Endodermal cell (in vitro differentiated cells): Measurements from ENCODE around the gene CDC27. TPM values are rescaled to one million over a fixed set of nuclear protein-coding genes. Genes with fewer than 3 reads are reported as not detected.

Experiments used
- DNase-seq: peaks from one replicate; pipeline ENCODE4 v3.0.0-alpha.2; 2017
- H3K27ac ChIP-seq: 2 replicates; pipeline ENCODE4 v1.5.1; 2013; ENCODE audit warnings: mild to moderate bottlenecking, low read depth, low read length, moderate library complexity
- H3K27me3 ChIP-seq: 2 replicates; pipeline ENCODE4 v1.6.1; 2013; ENCODE audit warnings: mild to moderate bottlenecking, low read length, moderate library complexity; ENCODE audit not compliant: insufficient read depth, control insufficient read depth, poor library complexity, severe bottlenecking
- H3K36me3 ChIP-seq: 2 replicates; pipeline ENCODE4 v1.7.0; 2013; ENCODE audit warnings: mild to moderate bottlenecking, low read length, moderate library complexity; ENCODE audit not compliant: control insufficient read depth, insufficient read depth
- H3K4me1 ChIP-seq: one replicate; pipeline ENCODE4 v1.7.0; 2013; ENCODE audit warnings: low read length; ENCODE audit not compliant: control insufficient read depth, insufficient read depth
- H3K4me3 ChIP-seq: 2 replicates; pipeline ENCODE4 v1.5.1; 2013; ENCODE audit warnings: mild to moderate bottlenecking, low read length, moderate library complexity
- H3K9ac ChIP-seq: 2 replicates; pipeline ENCODE4 v1.6.1; 2013; ENCODE audit warnings: mild to moderate bottlenecking, low read length, moderate library complexity; ENCODE audit not compliant: poor library complexity, severe bottlenecking; ENCODE audit errors: extremely low read depth
- H3K9me3 ChIP-seq: 2 replicates; pipeline ENCODE4 v1.6.1; 2013; ENCODE audit warnings: mild to moderate bottlenecking, low read length, moderate library complexity; ENCODE audit not compliant: control insufficient read depth
- H3K27ac Mint-ChIP-seq: 2 replicates; pipeline ENCODE4 v1.8.0; 2020; ENCODE audit warnings: mixed read lengths
- H3K27me3 Mint-ChIP-seq: 2 replicates; pipeline ENCODE4 v1.8.0; 2021; ENCODE audit warnings: mild to moderate bottlenecking, mixed read lengths; ENCODE audit not compliant: insufficient read depth
- H3K36me3 Mint-ChIP-seq: 2 replicates; pipeline ENCODE4 v1.8.0; 2020; ENCODE audit warnings: low read depth, mixed read lengths
- H3K4me1 Mint-ChIP-seq: 2 replicates; pipeline ENCODE4 v1.8.0; 2020; ENCODE audit warnings: mixed read lengths
- H3K4me3 Mint-ChIP-seq: 2 replicates; pipeline ENCODE4 v1.8.0; 2020; ENCODE audit warnings: mild to moderate bottlenecking, moderate library complexity, mixed read lengths
- H3K9me3 Mint-ChIP-seq: 2 replicates; pipeline ENCODE4 v1.8.0; 2020; ENCODE audit warnings: mild to moderate bottlenecking, mixed read lengths
- CTCF ChIP-seq: fragments of 200-600 bp; sonication (generic); conservative IDR thresholded peaks from 2 replicates; pipeline ENCODE4 v1.5.0; 2021; ENCODE audit warnings: antibody characterized with exemption, mild to moderate bottlenecking
- WGBS, 2 experiments: methylation state at CpG; one replicate each; pipeline versions ENCODE4 v1.1.5 to v1.1.7; 2013; ENCODE audit warnings: missing lambda C conversion rate in 2 of 2, mixed read lengths in 1 of 2; ENCODE audit not compliant: insufficient coverage in 1 of 2, insufficient read length in 1 of 2; 5-methylcytosine and 5-hydroxymethylcytosine counted together
- total RNA-seq, 2 donors: library from RNA; stranded (reverse); fragmentation: NEBNext Ultra II Directional in 1 of 2; extraction: Animal tissue kit (Norgen Biotek cat#: 25700) in 1 of 2; gene quantifications; 2 replicates in 1 of 2; 3 replicates in 1 of 2; pipeline ENCODE4 v1.2.1, GENCODE V29; 2021

CDC27 gene
- total RNA-seq, 2 donors from 2014 or later: 72.1 to 108 TPM

- peaks cover 63% of the 10 kb centered on the region for H3K36me3 Mint-ChIP-seq
- H3K36me3 ChIP-seq: peaks cover 89% of the 10 kb centered on the region
- WGBS, 2 experiments: 100% methylated on average over 1 of the region's 2 CpGs; no CpG with 5 or more reads in 1 of the 2 experiments
These were observed 24.0 kb downstream of the CDC27 start for GRCh38 chr17:47165137-47165536.

GRCh38 chr17:47164263-47164662 lies 24.8 kb downstream of the CDC27 start:
- Mint-ChIP-seq H3K27ac (no peak overlapping the region), H3K27me3 (no peaks in the 10 kb centered on the region), H3K4me3 (no peak overlapping the region), H3K36me3 (peaks cover 64% of the 10 kb centered on the region), H3K9me3 (no peaks in the 10 kb centered on the region), H3K4me1 (peaks cover 16% of the 10 kb centered on the region)
- DNase-seq: no peak
- H3K36me3 ChIP-seq: peaks cover 88% of the 10 kb centered on the region
- H3K27me3 ChIP-seq: no peaks in the 10 kb centered on the region
- no peak overlapping the region for H3K27ac ChIP-seq
- peaks cover 5% of the 10 kb centered on the region for H3K9me3 ChIP-seq
- peaks cover 10% of the 10 kb centered on the region for H3K4me1 ChIP-seq
- TF ChIP-seq CTCF: no peak
- WGBS, 2 experiments: 95 to 98% methylated on average over 5 of the region's 5 CpGs
- no peak overlapping the region for H3K9ac ChIP-seq
- H3K4me3 ChIP-seq: no peak overlapping the region

More at GRCh38 chr17:47165137-47165536, 24.0 kb downstream of the CDC27 start:
- Mint-ChIP-seq H3K27ac (no peak overlapping the region), H3K4me1 (peaks cover 16% of the 10 kb centered on the region), H3K9me3 (no peaks in the 10 kb centered on the region), H3K27me3 (no peaks in the 10 kb centered on the region), H3K4me3 (no peak overlapping the region)
- Histone ChIP-seq H3K9me3 (peaks cover 14% of the 10 kb centered on the region), H3K4me3 (no peak overlapping the region), H3K4me1 (peaks cover 10% of the 10 kb centered on the region), H3K9ac (no peak overlapping the region), H3K27me3 (no peaks in the 10 kb centered on the region), H3K27ac (no peak overlapping the region)
- TF ChIP-seq CTCF: no peak
- DNase-seq: no peak

- H3K27ac Mint-ChIP-seq: no peak overlapping the region
- no peak overlapping the region for H3K4me3 Mint-ChIP-seq
These were observed 27.0 kb downstream of the CDC27 start for GRCh38 chr17:47162013-47162622.

More at GRCh38 chr17:47162013-47162622, 27.0 kb downstream of the CDC27 start:
- peaks cover 62% of the 10 kb centered on the region for H3K36me3 Mint-ChIP-seq
- Histone ChIP-seq H3K4me1 (no peaks in the 10 kb centered on the region), H3K9me3 (no peaks in the 10 kb centered on the region), H3K27me3 (no peaks in the 10 kb centered on the region), H3K4me3 (no peak overlapping the region), H3K9ac (no peak overlapping the region), H3K36me3 (peaks cover 87% of the 10 kb centered on the region), H3K27ac (no peak overlapping the region)
- no peaks in the 10 kb centered on the region for H3K4me1 Mint-ChIP-seq
- DNase-seq: no peak
- H3K9me3 Mint-ChIP-seq: no peaks in the 10 kb centered on the region
- H3K27me3 Mint-ChIP-seq: no peaks in the 10 kb centered on the region
- TF ChIP-seq CTCF: no peak
- 95% methylated on average over 1 of the region's 2 CpGs for WGBS, 2 experiments
